HuH-7 (cell line): ENCODE data around the gene HOXC11.
A peak's percentile ranks its signal among the peaks of the same experiment; 100 is the strongest.

ENCODE experiments used
- DNase-seq: peaks from one replicate; pipeline ENCODE4 v3.0.0; 2011; ENCODE audit warnings: low spot score

The HOXC11 gene

GRCh38 chr12:53972722-53973235 lies at the start of gene HOXC11:
Gene HOXC11 (plus strand): TSS chr12:53973126. CDS start chr12:53973242, 116 bp downstream.
- no peak for DNase-seq

- DNase-seq = no peak
These were observed 48.2 kb upstream of the HOXC11 start for GRCh38 chr12:53924521-53925405.

- DNase-seq = no peak
These were observed 45.5 kb upstream of the HOXC11 start for GRCh38 chr12:53927220-53928029.

DNA sequence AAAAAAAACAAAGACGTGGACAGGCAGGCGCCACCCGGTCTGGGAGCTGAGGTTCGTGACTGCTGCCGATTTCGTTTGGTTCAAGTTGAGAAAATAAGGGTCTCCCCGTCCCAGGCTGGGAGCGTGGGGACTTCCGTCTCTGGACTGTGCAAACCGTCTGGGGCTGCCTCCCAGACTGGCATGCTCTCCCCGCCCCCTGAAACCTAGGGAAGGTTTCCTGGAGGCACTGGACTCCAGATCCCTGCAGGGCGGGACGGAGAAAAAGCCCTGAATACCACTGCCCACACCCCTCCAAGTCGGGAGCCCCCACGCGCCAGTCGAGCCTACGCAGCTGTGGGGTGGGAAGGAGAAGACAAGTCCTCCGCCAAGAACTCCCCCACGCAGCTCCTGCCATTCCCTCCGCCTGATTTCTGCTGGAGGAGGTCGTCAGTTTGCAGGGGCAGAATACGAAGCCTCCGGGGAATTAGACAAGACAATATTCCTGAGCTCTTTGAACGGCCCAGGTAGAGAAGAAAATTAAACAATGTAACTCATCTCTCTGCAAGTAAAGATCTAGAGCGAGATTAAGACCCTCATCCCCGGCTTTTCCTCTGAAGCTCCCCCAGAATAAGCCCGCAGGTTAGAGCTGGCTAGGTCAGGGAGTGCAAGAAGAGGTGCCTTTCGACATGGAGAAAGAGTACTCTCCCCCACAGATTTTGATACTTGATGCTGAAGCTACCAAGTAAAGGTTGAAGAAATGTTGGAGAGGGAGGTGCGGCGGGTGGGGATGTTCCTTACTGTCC lies 44.7 kb upstream of the HOXC11 start:
- DNase-seq = no peak

DNA sequence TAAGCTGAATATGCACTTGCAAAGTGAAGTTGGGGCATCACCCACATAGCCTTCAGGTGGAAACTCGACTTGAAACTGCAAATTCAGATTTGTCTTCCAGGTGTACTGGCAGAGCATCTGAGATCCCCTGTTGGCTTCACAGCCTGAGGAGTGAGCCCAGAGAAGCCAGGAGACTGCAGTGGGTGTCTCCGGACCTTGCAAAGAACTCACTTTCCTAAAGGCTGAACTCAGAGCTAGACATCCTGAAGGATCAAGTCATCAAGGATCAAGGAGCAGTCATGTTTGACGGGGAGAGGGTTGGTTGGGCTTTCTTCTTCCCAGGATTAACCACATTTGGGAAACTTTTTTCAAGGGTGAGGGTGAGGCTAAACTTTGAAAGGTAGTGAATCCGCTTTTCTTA lies 43.4 kb upstream of the HOXC11 start:
- DNase-seq = no peak

DNA sequence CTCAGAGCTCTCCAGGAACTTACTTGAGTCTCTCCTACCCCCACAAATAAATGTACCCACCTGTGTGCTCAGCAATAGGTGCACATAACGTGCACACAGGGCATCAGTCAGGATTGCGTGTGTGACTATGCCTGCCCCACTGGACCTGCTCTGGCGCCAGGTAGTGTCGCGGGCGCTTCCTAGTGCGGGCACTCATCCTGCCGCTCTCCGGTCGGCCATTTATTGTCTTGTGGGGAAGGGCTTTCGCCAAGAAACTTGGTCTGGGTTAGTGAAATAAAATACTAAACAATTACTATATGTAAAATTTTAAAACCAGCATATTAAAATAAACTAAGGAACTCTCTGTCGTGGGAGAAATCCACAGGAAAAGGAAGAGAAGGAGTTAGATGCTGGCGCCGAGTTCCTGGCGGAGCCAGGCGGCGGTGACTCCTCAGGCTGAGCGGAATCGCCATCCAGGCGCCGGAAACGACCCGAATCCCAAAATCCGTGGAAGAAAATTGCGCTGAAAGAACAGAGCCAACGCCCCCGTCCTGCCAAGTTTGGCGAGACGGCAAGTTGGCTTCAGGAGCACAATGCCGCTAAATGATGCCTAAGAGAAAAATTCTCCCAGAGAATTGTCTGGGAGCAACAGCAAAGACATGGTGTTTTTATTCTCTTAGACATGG lies 42.2 kb upstream of the HOXC11 start:
- DNase-seq = no peak

GRCh38 chr12:53931844-53932581 lies 40.9 kb upstream of the HOXC11 start:
- no peak for DNase-seq

DNA sequence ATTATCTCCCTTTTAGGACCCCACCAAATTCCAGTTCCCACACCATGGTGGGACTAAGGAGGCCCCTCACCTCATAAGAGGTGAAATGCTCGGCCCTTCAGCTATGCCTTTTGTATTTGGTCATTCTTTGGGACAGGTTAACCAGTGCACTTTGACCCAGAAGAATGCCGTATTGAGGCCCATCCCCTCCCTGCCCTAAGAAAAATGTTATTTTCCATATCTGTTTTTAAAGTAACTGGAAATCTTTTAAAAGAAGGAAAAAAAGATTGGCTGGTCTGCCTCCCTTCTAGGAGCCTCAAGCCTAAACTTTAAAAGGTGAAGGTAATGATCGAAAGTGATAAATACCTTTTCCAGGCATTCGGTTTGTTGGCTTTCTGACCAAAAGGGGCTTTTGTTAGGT lies 40.0 kb upstream of the HOXC11 start:
- no peak for DNase-seq

DNA sequence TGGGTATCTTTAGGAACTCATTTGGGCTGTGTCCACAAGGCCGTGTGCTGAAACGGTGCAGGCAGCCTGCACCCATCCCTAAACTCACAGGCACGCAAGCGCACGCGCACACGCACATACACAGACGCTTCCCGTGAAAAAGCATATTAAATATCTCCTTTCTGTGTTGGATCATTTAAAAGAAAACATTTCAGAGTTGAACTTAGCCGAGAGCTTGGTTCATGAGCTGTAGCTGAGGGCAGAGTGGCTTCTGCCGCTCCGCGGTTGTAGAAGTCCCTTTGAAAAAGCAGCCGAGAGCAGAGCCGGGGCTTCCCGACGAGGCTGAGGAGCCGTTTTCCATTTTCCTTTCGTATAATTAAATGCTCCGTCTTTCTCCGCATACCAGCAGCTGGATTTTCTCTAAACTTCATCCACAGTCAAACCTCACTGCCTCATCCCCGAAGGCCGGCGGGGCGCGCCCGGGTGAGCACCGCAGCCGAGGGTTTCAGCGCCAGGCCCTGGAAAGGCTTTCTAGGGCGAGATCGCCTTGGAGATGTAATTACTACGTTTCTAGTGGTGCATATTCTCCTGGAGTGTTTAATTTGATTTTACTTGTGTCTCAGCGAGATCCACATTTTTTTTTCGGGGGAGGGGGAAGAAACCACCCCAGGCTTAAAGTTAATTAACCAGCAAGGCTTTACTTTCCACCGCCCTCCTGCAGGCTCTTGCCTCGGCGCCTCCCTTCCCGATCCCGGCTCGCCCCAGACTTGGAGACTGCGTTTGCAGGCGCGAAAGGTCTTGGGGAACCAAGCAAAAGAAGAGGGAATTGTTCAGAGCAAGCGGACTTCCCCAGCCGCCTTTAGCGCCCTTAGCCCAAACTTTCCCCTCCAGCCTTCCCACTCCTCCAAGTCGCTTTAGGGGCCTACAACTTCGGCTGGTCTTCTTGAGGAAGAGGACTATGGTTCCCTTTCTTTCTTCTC lies 37.3 kb upstream of the HOXC11 start:
- DNase-seq = no peak

DNA sequence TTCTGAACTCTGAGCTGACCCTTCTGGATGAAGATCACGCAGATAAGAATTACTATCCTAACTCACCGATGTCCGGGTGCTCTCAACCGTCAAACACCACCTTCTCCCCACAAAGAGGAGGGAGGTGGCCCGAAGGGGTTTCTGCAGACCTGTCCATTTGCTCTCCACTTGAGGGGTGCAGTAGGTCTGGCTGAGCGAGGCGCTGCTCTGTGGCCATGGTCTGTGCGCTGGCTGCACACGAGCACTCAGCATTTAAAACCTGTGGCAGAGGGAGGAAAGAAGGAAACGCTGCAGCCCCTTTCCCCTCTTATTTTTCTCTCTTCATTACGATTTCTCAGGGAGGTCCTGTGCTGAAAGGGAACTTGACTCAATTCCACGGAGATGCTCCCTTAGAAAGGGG lies 35.8 kb upstream of the HOXC11 start:
- DNase-seq = no peak

- no peak for DNase-seq
These were observed 35.2 kb upstream of the HOXC11 start for GRCh38 chr12:53937596-53938325.

DNA sequence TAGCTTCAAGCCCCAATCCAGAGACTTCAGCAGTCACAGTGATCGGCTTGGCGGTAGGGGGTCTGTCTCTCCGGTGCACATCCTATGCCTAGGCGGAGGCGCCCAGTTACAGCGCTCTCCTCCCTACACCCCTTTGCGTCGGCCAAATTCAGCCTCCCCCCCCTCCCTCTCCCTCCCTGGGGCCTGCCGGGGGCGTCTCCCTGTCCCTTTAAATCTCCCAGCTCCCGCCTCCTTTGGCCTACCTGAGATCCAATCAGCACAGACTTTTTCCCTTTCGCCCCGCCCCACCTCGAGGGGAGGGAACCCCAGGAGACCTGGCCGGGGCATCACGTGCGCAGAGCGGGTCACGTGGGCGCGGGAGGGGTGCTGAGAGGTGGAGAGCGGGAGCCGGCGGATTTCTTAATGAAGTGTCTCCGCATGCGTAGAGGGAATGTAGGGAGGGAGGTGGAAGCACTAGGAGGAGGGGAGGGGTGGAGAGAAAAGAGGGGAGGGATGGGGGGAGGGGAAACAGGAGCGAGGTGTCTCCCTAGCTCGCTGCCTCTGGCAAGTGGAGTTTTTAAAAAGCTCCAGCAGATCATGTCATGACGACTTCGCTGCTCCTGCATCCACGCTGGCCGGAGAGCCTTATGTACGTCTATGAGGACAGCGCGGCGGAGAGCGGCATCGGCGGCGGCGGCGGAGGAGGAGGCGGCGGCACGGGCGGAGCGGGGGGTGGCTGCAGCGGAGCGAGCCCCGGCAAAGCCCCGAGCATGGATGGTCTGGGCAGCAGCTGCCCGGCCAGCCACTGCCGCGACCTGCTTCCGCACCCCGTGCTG lies 34.4 kb upstream of the HOXC11 start, which contains the start of gene HOXC13:
HOXC13 (plus strand) TSS at position 506 of the 815 bp plus-strand sequence; CDS start at position 582, 76 bp downstream.
- DNase-seq = peak; percentile 100

GRCh38 chr12:53939141-53940108 lies 33.5 kb upstream of the HOXC11 start:
- no peak for DNase-seq

DNA sequence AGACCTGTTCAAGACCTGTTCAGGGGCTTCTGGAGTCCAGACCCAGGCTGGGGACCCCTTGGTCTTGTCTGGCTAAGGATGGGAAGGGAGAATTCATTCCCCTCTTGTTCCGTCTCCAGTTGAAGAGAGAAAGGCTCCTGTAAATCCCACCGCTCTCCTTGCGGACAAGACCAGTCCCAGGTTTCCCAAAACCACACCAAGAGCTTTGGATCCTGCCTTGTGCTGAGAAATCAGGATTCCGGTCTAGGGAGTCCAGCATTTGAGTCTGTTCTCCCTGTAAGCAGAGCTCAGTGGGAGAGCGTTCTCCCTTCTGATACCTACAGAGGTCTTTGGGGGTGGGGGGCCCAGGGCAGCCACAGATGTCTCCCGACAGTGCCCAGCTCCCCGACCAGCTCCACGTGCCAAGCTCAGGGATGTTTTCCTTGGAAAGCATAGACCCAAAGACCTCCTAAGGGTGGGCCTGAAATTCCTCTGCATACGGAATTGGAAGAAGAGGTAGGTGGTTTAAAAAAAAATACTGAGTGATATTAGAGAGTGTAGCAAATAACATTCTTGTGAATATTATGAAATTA lies 32.4 kb upstream of the HOXC11 start:
- no peak for DNase-seq

- DNase-seq = no peak
These were observed 31.7 kb upstream of the HOXC11 start for GRCh38 chr12:53941187-53941586.

- DNase-seq = no peak
These were observed 31.2 kb upstream of the HOXC11 start for GRCh38 chr12:53941750-53942149.
